B cell (primary cell): ENCODE data around the gene PLPP4.

Experiments
- CTCF ChIP-seq: fragments of 200-600 bp; IDR thresholded peaks from one replicate; pipeline ENCODE4 v1.8.0; 2022; ENCODE audit warnings: antibody characterized with exemption, mild to moderate bottlenecking
- EZH2 ChIP-seq: IDR thresholded peaks from 2 replicates; pipeline ENCODE4 v1.6.1; 2012; ENCODE audit warnings: borderline replicate concordance, low read depth, mild to moderate bottlenecking, moderate library complexity, low read length; ENCODE audit not compliant: insufficient read depth, poor library complexity, severe bottlenecking

GRCh38 chr10:120578134-120578533 is 121.1 kb downstream of the PLPP4 start:
- TF ChIP-seq CTCF (no peak), EZH2 (no peak)
